ENCODE measurements around the gene TMEM175.

The TMEM175 gene

DNA sequence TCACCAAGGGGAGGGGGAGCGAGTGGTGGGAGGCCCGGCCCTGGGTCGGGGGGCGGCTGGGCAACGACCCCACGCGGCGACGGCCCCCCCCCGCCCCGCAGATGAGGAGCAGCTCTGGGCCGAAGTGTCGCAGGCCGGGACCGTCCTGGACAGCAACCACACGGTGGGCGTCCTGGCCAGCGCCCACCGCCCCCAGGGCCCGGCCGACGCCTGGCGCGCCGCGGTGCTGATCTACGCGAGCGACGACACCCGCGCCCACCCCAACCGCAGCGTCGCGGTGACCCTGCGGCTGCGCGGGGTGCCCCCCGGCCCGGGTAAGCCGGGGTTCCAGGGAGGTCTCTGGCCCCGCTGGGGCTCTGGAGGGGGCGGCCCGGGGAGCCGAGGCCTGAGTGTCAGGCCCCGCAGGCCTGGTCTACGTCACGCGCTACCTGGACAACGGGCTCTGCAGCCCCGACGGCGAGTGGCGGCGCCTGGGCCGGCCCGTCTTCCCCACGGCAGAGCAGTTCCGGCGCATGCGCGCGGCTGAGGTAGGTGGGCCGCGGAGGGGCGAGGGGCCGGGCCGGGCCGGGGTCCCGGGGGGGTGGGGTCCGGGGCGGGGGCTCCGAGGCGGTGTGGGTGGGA, 70.5 kb downstream of the TMEM175 start:
- peaks cover 98% of the 10 kb centered on the region for H3K27me3 ChIP-seq (ENCODE audit: control insufficient read depth, insufficient read depth, low read length)
- H3K27ac ChIP-seq (ENCODE audit: low read depth, low read length) = no peak overlapping the region
- peak overlapping the region; percentile 56 for H3K4me3 ChIP-seq (ENCODE audit: low read depth, low read length)
- H3K36me3 ChIP-seq (ENCODE audit: control insufficient read depth, insufficient read depth, low read length) = no peaks in the 10 kb centered on the region
- no peak overlapping the region for H3K9ac ChIP-seq (ENCODE audit: low read length)
- peaks cover 3% of the 10 kb centered on the region; the same call in 1 of the 2 replicates for H3K9me3 ChIP-seq (ENCODE audit: control insufficient read depth, insufficient read depth, low read depth, low read length)
- H3K4me1 ChIP-seq (ENCODE audit: control insufficient read depth, insufficient read depth, low read length) = peaks cover 12% of the 10 kb centered on the region

GRCh38 chr4:1003271-1004070, 71.2 kb downstream of the TMEM175 start:
- Histone ChIP-seq H3K4me3 (ENCODE audit: low read depth, low read length) (peak overlapping the region; percentile 32; the same call in 1 of the 2 replicates), H3K27ac (ENCODE audit: low read depth, low read length) (no peak overlapping the region), H3K9ac (ENCODE audit: low read length) (no peak overlapping the region), H3K4me1 (ENCODE audit: control insufficient read depth, insufficient read depth, low read length) (peaks cover 10% of the 10 kb centered on the region), H3K36me3 (ENCODE audit: control insufficient read depth, insufficient read depth, low read length) (no peaks in the 10 kb centered on the region), H3K27me3 (ENCODE audit: control insufficient read depth, insufficient read depth, low read length) (peaks cover 98% of the 10 kb centered on the region), H3K9me3 (ENCODE audit: control insufficient read depth, insufficient read depth, low read depth, low read length) (peaks cover 3% of the 10 kb centered on the region; the same call in 1 of the 2 replicates)

DNA sequence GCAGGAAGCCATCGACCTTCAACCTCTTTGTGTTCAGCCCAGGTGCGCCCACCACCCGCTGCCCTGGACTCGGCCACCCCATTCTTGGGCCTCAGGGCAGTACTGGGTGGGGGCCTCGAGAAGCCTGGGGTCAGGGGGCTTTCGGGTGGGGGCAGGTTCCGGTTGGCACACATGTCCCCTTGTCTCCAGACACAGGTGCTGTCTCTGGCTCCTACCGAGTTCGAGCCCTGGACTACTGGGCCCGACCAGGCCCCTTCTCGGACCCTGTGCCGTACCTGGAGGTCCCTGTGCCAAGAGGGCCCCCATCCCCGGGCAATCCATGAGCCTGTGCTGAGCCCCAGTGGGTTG, 71.8 kb downstream of the TMEM175 start:
- no peak overlapping the region for H3K9ac ChIP-seq (ENCODE audit: low read length)
- peaks cover 11% of the 10 kb centered on the region for H3K4me1 ChIP-seq (ENCODE audit: control insufficient read depth, insufficient read depth, low read length)
- H3K9me3 ChIP-seq (ENCODE audit: control insufficient read depth, insufficient read depth, low read depth, low read length) = peaks cover 3% of the 10 kb centered on the region; the same call in 1 of the 2 replicates
- H3K4me3 ChIP-seq (ENCODE audit: low read depth, low read length) = no peak overlapping the region
- no peaks in the 10 kb centered on the region for H3K36me3 ChIP-seq (ENCODE audit: control insufficient read depth, insufficient read depth, low read length)
- H3K27ac ChIP-seq (ENCODE audit: low read depth, low read length) = no peak overlapping the region
- H3K27me3 ChIP-seq (ENCODE audit: control insufficient read depth, insufficient read depth, low read length) = peaks cover 99% of the 10 kb centered on the region

- H3K27me3 ChIP-seq (ENCODE audit: control insufficient read depth, insufficient read depth, low read length) = peaks cover 95% of the 10 kb centered on the region
- H3K4me3 ChIP-seq (ENCODE audit: low read depth, low read length) = no peak overlapping the region
- peaks cover 3% of the 10 kb centered on the region; the same call in 1 of the 2 replicates for H3K9me3 ChIP-seq (ENCODE audit: control insufficient read depth, insufficient read depth, low read depth, low read length)
- peaks cover 13% of the 10 kb centered on the region for H3K4me1 ChIP-seq (ENCODE audit: control insufficient read depth, insufficient read depth, low read length)
- H3K27ac ChIP-seq (ENCODE audit: low read depth, low read length) = no peak overlapping the region
- H3K9ac ChIP-seq (ENCODE audit: low read length) = no peak overlapping the region
- H3K36me3 ChIP-seq (ENCODE audit: control insufficient read depth, insufficient read depth, low read length) = no peaks in the 10 kb centered on the region
These were observed 72.6 kb downstream of the TMEM175 start for GRCh38 chr4:1004557-1005485.

GRCh38 chr4:1006856-1007255, 74.6 kb downstream of the TMEM175 start:
- H3K27ac ChIP-seq (ENCODE audit: low read depth, low read length) = no peak overlapping the region
- no peak overlapping the region for H3K4me3 ChIP-seq (ENCODE audit: low read depth, low read length)
- peaks cover 22% of the 10 kb centered on the region for H3K4me1 ChIP-seq (ENCODE audit: control insufficient read depth, insufficient read depth, low read length)
- H3K9me3 ChIP-seq (ENCODE audit: control insufficient read depth, insufficient read depth, low read depth, low read length) = peaks cover 3% of the 10 kb centered on the region; the same call in 1 of the 2 replicates
- peaks cover 88% of the 10 kb centered on the region for H3K27me3 ChIP-seq (ENCODE audit: control insufficient read depth, insufficient read depth, low read length)
- H3K9ac ChIP-seq (ENCODE audit: low read length) = no peak overlapping the region
- no peaks in the 10 kb centered on the region for H3K36me3 ChIP-seq (ENCODE audit: control insufficient read depth, insufficient read depth, low read length)

Measured in HUES6 (cell line).